GM10266 (cell line): ENCODE results near the gene SLIT1.

Experiments used
- DNase-seq: peaks from one replicate; pipeline ENCODE4 v3.0.0; 2012; ENCODE audit errors: extremely low spot score
- TF ChIP-seq, protein P1 (sequence below): IDR thresholded peaks from 2 replicates; pipeline ENCODE4 v1.5.1; 2012; ENCODE audit warnings: mild to moderate bottlenecking, low read depth; ENCODE audit not compliant: control insufficient read depth, insufficient read depth; ENCODE audit errors: missing control alignments

The SLIT1 gene

DNA sequence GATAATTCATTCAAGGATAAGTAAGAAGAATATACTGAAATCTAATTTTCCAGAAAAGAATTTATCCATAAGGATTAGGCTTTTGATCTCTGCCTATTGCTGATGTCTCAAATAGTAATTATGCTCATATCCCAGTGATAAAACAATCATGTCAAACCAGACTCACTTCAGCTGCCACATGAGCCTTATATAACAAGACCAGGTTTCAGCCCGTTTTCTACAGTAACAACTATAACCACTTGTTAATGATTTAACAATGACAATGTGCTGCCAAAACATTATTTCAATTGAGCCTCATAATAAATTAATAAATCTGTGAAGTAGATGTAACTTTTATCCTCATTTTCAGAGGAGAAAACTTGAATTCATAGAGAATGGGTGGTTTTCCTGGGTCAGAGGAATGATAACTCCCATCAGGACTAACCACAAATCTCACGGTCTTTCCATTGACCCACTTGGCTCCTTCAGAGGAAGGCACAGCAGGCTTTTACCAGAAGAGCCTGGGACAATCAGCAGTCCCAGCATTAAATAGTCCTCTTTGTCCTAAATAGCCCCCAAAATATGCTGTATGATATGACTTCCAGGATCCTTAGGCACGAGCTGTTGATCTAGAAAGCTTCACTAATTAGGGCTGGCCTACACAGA is 42.5 kb upstream of the SLIT1 start:
- no peak for DNase-seq

DNA sequence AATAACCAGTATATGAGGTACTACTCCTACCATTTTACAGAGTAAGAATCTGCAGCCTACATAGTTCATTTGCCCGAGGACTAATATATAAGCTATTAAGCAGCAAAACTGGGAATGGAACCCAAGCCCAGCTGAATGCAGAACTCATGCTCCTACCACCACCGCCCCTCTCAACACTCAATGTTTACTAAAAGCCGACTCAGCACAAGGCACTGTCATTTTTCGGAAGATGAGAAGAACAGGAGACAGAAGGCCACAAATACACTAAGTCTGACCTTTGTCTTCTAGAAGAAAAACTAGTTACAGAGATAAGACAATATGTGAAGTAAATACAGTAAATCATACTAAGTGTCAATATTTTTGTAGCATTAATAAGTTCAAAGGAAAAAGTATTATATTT is 40.6 kb upstream of the SLIT1 start:
- no peak for DNase-seq
- TF ChIP-seq, protein P1, sequence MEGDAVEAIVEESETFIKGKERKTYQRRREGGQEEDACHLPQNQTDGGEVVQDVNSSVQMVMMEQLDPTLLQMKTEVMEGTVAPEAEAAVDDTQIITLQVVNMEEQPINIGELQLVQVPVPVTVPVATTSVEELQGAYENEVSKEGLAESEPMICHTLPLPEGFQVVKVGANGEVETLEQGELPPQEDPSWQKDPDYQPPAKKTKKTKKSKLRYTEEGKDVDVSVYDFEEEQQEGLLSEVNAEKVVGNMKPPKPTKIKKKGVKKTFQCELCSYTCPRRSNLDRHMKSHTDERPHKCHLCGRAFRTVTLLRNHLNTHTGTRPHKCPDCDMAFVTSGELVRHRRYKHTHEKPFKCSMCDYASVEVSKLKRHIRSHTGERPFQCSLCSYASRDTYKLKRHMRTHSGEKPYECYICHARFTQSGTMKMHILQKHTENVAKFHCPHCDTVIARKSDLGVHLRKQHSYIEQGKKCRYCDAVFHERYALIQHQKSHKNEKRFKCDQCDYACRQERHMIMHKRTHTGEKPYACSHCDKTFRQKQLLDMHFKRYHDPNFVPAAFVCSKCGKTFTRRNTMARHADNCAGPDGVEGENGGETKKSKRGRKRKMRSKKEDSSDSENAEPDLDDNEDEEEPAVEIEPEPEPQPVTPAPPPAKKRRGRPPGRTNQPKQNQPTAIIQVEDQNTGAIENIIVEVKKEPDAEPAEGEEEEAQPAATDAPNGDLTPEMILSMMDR: no peak

More for the DNA sequence above, 42.5 kb upstream of the SLIT1 start:
- TF ChIP-seq, protein P1: no peak

DNA sequence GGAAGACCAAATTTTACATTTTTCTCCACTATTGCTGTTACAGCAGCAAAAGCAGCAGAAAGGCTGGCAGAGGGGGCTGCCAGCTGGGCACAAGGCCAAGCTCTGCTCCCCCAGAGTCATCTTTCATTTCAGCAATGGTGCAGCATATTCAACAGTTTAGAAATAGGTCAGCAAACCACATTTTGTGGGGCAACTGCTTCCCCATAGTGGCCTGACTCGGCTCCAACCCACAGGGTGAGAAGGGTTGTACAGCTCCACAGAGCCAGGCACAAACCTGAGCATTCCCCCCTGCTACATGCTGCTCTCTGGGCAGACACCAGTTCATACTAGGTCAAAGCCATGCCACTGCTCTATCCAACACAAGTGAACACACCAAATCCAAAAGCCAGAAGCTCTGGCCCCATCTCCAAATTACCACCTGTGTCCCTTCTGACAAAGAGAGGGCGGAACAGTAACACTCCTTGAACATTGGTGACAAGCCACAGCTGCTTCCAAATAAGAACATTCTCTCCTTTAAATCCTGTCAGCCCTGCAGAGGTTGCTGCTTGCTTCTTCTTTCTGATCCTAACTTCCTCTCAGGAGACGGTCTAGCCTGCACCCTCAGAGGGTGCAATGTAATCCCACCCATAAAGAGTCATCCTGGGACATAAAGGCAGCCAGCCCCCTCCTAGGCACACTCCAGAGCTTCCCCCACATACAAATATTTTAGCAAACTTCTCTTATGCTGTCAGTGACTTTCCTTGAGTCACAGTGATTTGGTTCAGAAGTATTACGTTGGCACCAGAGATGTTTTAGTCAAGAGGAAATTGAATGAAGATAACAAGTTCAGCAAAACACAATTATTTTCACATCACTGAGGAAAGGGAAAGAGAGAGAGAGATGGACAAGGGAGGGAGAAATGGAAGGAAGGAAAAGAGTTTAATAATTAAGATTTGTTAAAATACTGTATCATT is 39.0 kb upstream of the SLIT1 start:
- TF ChIP-seq, protein P1: no peak
- DNase-seq: no peak

DNA sequence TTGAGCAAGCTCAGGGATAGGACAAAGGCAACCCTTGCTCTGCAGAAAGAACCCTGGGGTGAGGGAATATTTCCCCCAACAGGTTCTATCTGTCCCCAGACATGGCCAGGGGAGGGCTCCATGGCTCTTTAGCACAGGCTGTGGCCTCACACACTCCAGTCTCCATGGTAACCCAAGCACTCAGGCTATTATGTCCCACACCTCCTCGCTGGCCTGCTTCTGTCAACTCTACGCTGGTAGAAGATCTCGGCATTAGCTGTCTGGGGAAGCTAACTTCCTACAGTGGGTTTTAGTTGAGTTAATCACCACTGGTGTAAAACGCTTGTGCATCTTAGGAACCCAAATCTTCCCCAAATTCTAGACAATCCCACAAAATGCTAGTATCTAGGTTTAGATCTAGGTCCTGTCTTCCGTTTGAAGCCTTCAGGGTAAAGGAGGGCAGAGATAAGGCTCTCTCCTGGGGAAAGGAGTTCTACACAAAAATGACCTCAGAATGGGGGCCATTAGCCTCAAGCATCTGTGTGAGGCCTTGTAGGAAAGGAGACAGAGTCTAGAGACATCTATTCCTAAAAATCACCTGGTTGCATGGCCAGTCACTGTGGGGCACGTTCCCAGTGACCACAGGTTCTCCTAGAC is 36.7 kb upstream of the SLIT1 start:
- TF ChIP-seq, protein P1: no peak

DNA sequence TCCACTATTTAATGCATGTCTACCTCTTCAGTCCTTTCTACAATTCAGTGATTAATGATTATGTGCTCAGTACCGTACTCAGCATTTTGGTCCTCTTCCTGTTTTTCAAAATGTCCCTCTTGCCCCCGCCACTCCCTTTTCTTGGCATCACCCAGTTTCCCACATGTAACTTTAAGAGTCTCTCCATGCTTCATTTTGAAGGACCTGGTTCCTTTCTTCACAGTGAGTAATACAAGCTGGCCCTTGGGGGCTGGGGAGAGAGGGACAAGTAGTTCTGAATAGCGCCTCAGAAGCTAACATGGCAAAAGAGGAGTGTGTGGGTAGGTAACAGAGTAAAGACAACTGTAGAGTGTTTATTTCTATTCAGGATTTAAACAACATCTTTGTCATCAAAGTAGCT is 34.6 kb upstream of the SLIT1 start:
- DNase-seq: no peak
- TF ChIP-seq, protein P1: no peak

More for the DNA sequence above, 36.7 kb upstream of the SLIT1 start:
- no peak for DNase-seq

DNA sequence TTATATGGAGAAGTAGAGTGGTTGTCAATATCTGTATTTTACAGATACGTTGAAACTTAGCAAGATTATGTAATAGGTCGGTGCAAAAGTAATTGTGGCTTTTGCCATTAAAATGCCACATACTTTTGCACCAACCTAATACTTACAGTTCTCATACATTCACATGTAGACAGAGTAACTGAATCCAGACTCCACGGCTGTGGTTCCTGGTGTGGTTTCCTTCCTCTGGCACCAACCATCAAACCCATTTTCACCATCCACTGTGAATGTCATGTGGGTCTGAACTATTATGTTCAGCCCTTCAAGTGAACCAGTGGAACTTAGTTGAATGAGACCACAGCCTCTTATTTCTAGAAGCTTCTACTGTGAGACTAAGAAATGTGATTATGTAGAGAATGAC is 31.5 kb upstream of the SLIT1 start:
- TF ChIP-seq, protein P1: no peak
- DNase-seq: no peak
